Measurements from ENCODE around the gene STK25. TPM values are rescaled to one million over a fixed set of nuclear protein-coding genes. Genes with fewer than 3 reads are reported as not detected.

Gene STK25
- total RNA-seq, 1 experiment from 2014 or later, result 196 TPM

- no peak for DNase-seq (ENCODE audit: low read depth)
- in situ Hi-C loops (cut with HindIII; ENCODE audit: low pct_unique_long_range_greater_than_20kb, low sequenced_read_pairs), result no loop called here
Observed at GRCh38 chr2:241499146-241499965, 9.0 kb downstream of the STK25 start.

GRCh38 chr2:241498115-241499070, 10.0 kb downstream of the STK25 start:
- in situ Hi-C loops (cut with HindIII; ENCODE audit: low pct_unique_long_range_greater_than_20kb, low sequenced_read_pairs), result no loop called here
- no peak for DNase-seq (ENCODE audit: low read depth)

GRCh38 chr2:241496904-241497877, 11.2 kb downstream of the STK25 start:
- in situ Hi-C loops (cut with HindIII; ENCODE audit: low pct_unique_long_range_greater_than_20kb, low sequenced_read_pairs), result no loop called here
- no peak for DNase-seq (ENCODE audit: low read depth)

- no peak for DNase-seq (ENCODE audit: low read depth)
- in situ Hi-C loops (cut with HindIII; ENCODE audit: low pct_unique_long_range_greater_than_20kb, low sequenced_read_pairs), result no loop called here
Observed at GRCh38 chr2:241496003-241496707, 12.2 kb downstream of the STK25 start.

- no peak for DNase-seq (ENCODE audit: low read depth)
- in situ Hi-C loops (cut with HindIII; ENCODE audit: low pct_unique_long_range_greater_than_20kb, low sequenced_read_pairs), result no loop called here
Observed at GRCh38 chr2:241495172-241496002, 13.0 kb downstream of the STK25 start.

- no peak for DNase-seq (ENCODE audit: low read depth)
- in situ Hi-C loops (cut with HindIII; ENCODE audit: low pct_unique_long_range_greater_than_20kb, low sequenced_read_pairs), result no loop called here
Observed at GRCh38 chr2:241494311-241494908, 14.0 kb downstream of the STK25 start.

GRCh38 chr2:241493092-241493491, 15.3 kb downstream of the STK25 start:
- DNase-seq (ENCODE audit: low read depth), result no peak
- in situ Hi-C loops (cut with HindIII; ENCODE audit: low pct_unique_long_range_greater_than_20kb, low sequenced_read_pairs), result no loop called here

- no peak for DNase-seq (ENCODE audit: low read depth)
- in situ Hi-C loops (cut with HindIII; ENCODE audit: low pct_unique_long_range_greater_than_20kb, low sequenced_read_pairs), result no loop called here
Observed at GRCh38 chr2:241492174-241492565, 16.2 kb downstream of the STK25 start.

GRCh38 chr2:241491549-241492173, 16.7 kb downstream of the STK25 start:
- no peak for DNase-seq (ENCODE audit: low read depth)
- in situ Hi-C loops (cut with HindIII; ENCODE audit: low pct_unique_long_range_greater_than_20kb, low sequenced_read_pairs), result no loop called here

- no peak for DNase-seq (ENCODE audit: low read depth)
- in situ Hi-C loops (cut with HindIII; ENCODE audit: low pct_unique_long_range_greater_than_20kb, low sequenced_read_pairs), result no loop called here
Observed at GRCh38 chr2:241490825-241491506, 17.4 kb downstream of the STK25 start.

GRCh38 chr2:241489733-241490680, 18.4 kb downstream of the STK25 start:
- in situ Hi-C loops (cut with HindIII; ENCODE audit: low pct_unique_long_range_greater_than_20kb, low sequenced_read_pairs), result loop anchor here (10.0 kb wide), 1 partner anchor 95 kb away; no protein-coding TSS in a partner anchor
- no peak for DNase-seq (ENCODE audit: low read depth)

- no peak for DNase-seq (ENCODE audit: low read depth)
- in situ Hi-C loops (cut with HindIII; ENCODE audit: low pct_unique_long_range_greater_than_20kb, low sequenced_read_pairs), result loop anchor here (10.0 kb wide), 1 partner anchor 96 kb away; no protein-coding TSS in a partner anchor
Observed at GRCh38 chr2:241489088-241489487, 19.3 kb downstream of the STK25 start.

- DNase-seq (ENCODE audit: low read depth), result no peak
- in situ Hi-C loops (cut with HindIII; ENCODE audit: low pct_unique_long_range_greater_than_20kb, low sequenced_read_pairs), result loop anchor here (10.0 kb wide), 1 partner anchor 99 kb away; no protein-coding TSS in a partner anchor
Observed at GRCh38 chr2:241485172-241485911, 23.0 kb downstream of the STK25 start.

GRCh38 chr2:241483305-241483704, 25.1 kb downstream of the STK25 start:
- in situ Hi-C loops (cut with HindIII; ENCODE audit: low pct_unique_long_range_greater_than_20kb, low sequenced_read_pairs), result loop anchor here (10.0 kb wide), 1 partner anchor 101 kb away; no protein-coding TSS in a partner anchor
- DNase-seq (ENCODE audit: low read depth), result no peak

Measured in Caki2 (cell line).